AG10803 (cell line): ENCODE data around the gene IFNL2.

Experiments used
- DNase-seq: peaks from one replicate; pipeline ENCODE4 v3.0.0; 2010; ENCODE audit warnings: low read depth
- H3K4me3 ChIP-seq: 2 replicates; pipeline ENCODE4 v1.5.1; 2011; ENCODE audit warnings: mild to moderate bottlenecking, low read length, control low read depth
- CTCF ChIP-seq: conservative IDR thresholded peaks from 2 replicates; pipeline ENCODE4 v1.5.1; 2011; ENCODE audit warnings: mild to moderate bottlenecking, low read length, control low read depth, inconsistent platforms

The IFNL2 gene

GRCh38 chr19:39315933-39316332, 47.7 kb downstream of the IFNL2 start:
- no peak overlapping the region for H3K4me3 ChIP-seq
- no peak for TF ChIP-seq CTCF
- no peak for DNase-seq

- no peak for TF ChIP-seq CTCF
- no peak overlapping the region for H3K4me3 ChIP-seq
- DNase-seq, result no peak
Measured at GRCh38 chr19:39316627-39317321, 48.6 kb downstream of the IFNL2 start.

- no peak for TF ChIP-seq CTCF
- DNase-seq, result no peak
- no peak overlapping the region for H3K4me3 ChIP-seq
Measured at GRCh38 chr19:39317476-39317875, 49.3 kb downstream of the IFNL2 start.

GRCh38 chr19:39318071-39318470, 49.9 kb downstream of the IFNL2 start:
- no peak overlapping the region for H3K4me3 ChIP-seq
- TF ChIP-seq CTCF, result no peak
- no peak for DNase-seq

- H3K4me3 ChIP-seq, result no peak overlapping the region
- no peak for DNase-seq
- no peak for TF ChIP-seq CTCF
Measured at GRCh38 chr19:39318690-39319089, 50.5 kb downstream of the IFNL2 start.

GRCh38 chr19:39319098-39319891, 51.1 kb downstream of the IFNL2 start:
- no peak for TF ChIP-seq CTCF
- DNase-seq, result no peak
- H3K4me3 ChIP-seq, result no peak overlapping the region
